Measurements from ENCODE around the gene UGP2.
"Not testable (repeated sequence)": the region's sequence is repeated elsewhere in the genome, so short reads cannot be mapped to it uniquely, and the experiment has no call there.

UGP2 gene

GRCh38 chr2:63893163-63893562 is 51.5 kb downstream of the UGP2 start:
- no peak for DNase-seq (ENCODE audit: low read depth in 2 of 2)

DNA sequence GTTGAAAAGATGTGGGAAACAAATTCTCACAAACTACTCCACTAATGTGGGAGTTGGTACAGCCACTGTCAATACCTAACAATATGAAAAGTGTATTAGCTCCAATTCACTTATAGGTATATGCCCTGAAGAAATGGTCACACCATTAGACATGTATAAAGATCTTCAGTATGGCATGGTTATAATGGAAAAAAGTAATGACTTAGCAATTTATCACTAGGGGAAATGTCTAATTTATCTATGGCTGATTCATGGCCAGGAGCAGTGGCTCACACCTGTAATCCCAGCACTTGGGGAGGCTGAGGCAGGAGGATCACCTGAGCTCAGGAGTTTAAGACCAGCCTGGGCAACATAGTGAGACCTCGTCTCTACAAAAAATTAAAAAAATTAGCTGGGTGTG is 52.5 kb downstream of the UGP2 start:
- DNase-seq (ENCODE audit: low read depth in 2 of 2): no peak

DNA sequence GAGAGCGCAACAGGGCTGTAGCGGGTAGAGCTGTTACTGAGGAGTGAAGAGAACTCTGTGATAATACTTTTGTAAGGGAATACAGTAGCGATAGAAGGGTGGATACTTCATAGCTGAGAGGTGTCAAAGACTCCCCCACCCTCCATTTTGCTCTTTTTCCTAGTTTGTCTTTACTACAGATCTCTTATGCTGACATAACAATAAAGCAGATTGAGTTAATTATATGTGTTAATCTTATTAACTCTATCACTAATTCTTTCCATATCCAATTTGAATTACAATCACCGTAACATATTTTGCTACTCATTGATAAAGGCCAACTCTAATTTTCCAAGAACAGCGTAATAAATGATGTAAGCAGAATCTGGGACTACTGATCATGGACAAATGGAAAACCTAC is 57.1 kb downstream of the UGP2 start:
- no peak for DNase-seq (ENCODE audit: low read depth in 2 of 2)

- DNase-seq (ENCODE audit: low read depth in 2 of 2): no peak
Observed at GRCh38 chr2:63899639-63900038, 57.9 kb downstream of the UGP2 start.

- DNase-seq (ENCODE audit: low read depth in 2 of 2): no peak
Observed at GRCh38 chr2:63902149-63902548, 60.5 kb downstream of the UGP2 start.

DNA sequence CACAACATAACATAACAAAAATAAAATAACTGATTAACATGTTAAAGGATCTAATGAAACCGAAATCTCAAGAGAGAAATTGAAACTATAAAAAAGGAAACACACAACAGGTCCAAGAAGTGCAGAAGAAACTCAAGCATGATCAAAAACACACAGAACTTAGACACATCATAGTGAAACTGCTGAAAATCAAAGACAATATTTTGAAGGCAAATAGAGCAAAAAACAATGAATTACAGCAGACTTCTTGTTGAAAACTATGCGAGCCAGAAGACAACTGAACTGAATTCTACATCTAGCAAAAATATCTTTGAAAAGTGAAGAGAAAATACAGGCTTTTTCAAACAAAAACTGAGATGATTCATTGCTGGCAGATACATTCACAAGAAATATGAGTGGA is 61.3 kb downstream of the UGP2 start:
- DNase-seq (ENCODE audit: low read depth in 2 of 2): no peak

DNA sequence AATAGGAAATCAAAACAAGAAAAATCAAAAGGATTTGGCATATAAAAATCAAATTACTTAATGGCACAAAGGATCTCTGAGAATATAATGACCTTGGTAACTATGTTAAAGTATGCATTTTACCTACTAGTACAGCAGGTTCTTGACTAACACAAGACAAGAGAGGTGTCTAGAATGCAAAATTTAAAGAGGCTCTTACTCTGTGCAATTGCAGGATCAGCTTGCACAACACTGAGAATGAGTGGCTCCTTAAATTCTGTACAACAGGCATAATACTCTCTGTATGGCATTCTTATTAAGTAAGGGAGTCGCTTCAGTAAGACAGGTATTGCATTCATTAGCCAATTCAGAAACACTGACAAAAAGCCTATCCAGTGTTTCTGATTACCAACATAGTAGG is 72.6 kb downstream of the UGP2 start:
- no peak for DNase-seq (ENCODE audit: low read depth in 2 of 2)

DNA sequence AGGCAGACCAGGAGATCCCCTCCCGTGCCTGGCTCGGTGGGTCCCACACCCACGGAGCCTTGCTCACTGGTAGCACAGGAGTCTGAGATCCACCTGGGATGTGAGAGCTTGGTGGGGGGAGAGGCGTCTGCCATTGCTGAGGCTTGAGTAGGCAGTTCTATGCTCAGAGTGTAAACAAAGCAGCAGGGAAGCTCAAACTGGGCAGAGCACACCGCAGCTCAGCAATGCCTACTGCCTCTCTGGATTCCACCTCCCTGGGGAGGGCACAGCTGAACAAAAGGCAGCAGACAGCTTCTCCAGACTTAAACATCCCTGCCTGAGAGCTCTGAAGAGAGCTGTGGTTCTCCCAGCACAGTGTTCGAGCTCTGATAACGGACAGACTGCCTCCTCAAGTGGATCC is 85.1 kb downstream of the UGP2 start:
- DNase-seq (ENCODE audit: low read depth in 2 of 2): no peak

DNA sequence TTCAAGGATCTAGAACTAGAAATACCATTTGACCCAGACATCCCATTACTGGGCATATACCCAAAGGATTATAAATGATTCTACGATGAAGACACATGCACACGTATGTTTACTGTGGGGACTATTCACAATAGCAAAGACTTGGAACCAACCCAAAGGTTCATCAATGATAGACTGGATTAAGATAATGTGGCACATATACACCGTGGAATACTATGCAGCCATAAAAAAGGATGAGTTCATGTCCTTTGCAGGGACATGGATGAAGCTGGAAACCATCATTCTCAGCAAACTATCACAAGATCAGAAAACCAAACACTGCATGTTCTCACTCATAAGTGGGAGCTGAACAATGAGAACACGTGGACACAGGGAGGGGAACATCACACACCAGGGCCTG is 90.4 kb downstream of the UGP2 start:
- not testable (repeated sequence) for DNase-seq (ENCODE audit: low read depth in 2 of 2)
